A549 (cell line): ENCODE measurements around the gene HOXA11. TPM values are rescaled to one million over a fixed set of nuclear protein-coding genes. Genes with fewer than 3 reads are reported as not detected.

Source experiments
- ATAC-seq, 2 experiments: fragments of 200-7000 bp in 1 of 2; fragments of >200 bp in 1 of 2; cut with Nextera tagmentation in 1 of 2; cut with Tn5 transposase in 1 of 2; 3 replicates each; pipeline versions ENCODE4 v1.8.0 to v1.9.1; 2018 to 2020; ENCODE audit warnings: mild to moderate bottlenecking in 1 of 2, moderate library complexity in 1 of 2
- CTCF ChIA-PET: fragments of 300-600 bp; sonication (Branson Sonifier 250); formaldehyde crosslinking; extraction: SDS; loops from one replicate; lab custom pipeline; 2021; ENCODE audit warnings: antibody characterized with exemption, inconsistent platforms; lab: Yijun Ruan, JAX
- POLR2A ChIA-PET: fragments of 350-600 bp; formaldehyde crosslinking; extraction: SDS; loops from one replicate; lab custom pipeline; 2021; ENCODE audit warnings: antibody characterized with exemption, inconsistent platforms; lab: Yijun Ruan, JAX
- DNase-seq, 2 experiments: peaks; one replicate each; pipeline versions ENCODE4 v3.0.0 to v3.0.0-alpha.2; 2011 to 2016; ENCODE audit warnings: low read depth in 1 of 2, low spot score in 1 of 2
- FAIRE-seq: peaks from 2 replicates; lab custom pipeline; 2011; peaks lifted over from hg19 to GRCh38; lab: Jason Lieb, UNC
- H3K27ac ChIP-seq, 2 experiments: fragments of >200 bp; sonication (Bioruptor Twin); formaldehyde crosslinking; 3 replicates each; pipeline ENCODE4 v1.5.1; 2016 to 2017
- H3K4me1 ChIP-seq: fragments of >200 bp; sonication (Bioruptor Twin); formaldehyde crosslinking; 3 replicates; pipeline ENCODE4 v1.6.1; 2016
- H3K4me2 ChIP-seq: fragments of >200 bp; sonication (Bioruptor Twin); formaldehyde crosslinking; 3 replicates; pipeline ENCODE4 v1.6.1; 2016
- H3K4me3 ChIP-seq: fragments of >200 bp; sonication (Bioruptor Twin); formaldehyde crosslinking; 3 replicates; pipeline ENCODE4 v1.5.1; 2016
- H3K9me3 ChIP-seq: fragments of >200 bp; sonication (Bioruptor Twin); formaldehyde crosslinking; 3 replicates; pipeline ENCODE4 v1.6.1; 2016
- CBX2 ChIP-seq: fragments of 200-600 bp; sonication (generic); IDR thresholded peaks from 2 replicates; pipeline ENCODE4 v1.6.1; 2016; ENCODE audit warnings: low read depth, mild to moderate bottlenecking, borderline replicate concordance
- CHD4 ChIP-seq: fragments of 200-600 bp; sonication (generic); IDR thresholded peaks from 2 replicates; pipeline ENCODE4 v1.6.1; 2016; ENCODE audit warnings: antibody characterized with exemption, mild to moderate bottlenecking, borderline replicate concordance
- CTCF ChIP-seq: fragments of >200 bp; sonication (Bioruptor Twin); formaldehyde crosslinking; IDR thresholded peaks from 3 replicates; pipeline ENCODE4 v1.5.1; 2016
- E2F6 ChIP-seq: IDR thresholded peaks from 2 replicates; pipeline ENCODE4 v1.6.1; 2012; ENCODE audit warnings: low read depth, borderline replicate concordance
- EHF ChIP-seq: fragments of 250-450 bp; sonication (Bioruptor Pico); IDR thresholded peaks from 2 replicates; pipeline ENCODE4 v1.5.0; 2020; ENCODE audit warnings: mild to moderate bottlenecking
- EHMT2 ChIP-seq: fragments of 200-600 bp; sonication (generic); IDR thresholded peaks from 2 replicates; pipeline ENCODE4 v1.6.1; 2016; ENCODE audit warnings: antibody characterized with exemption, low read depth, mild to moderate bottlenecking, moderate library complexity
- ELK1 ChIP-seq: fragments of 150-350 bp; IDR thresholded peaks from 2 replicates; pipeline ENCODE4 v1.6.1; 2014; ENCODE audit warnings: low read depth, mild to moderate bottlenecking, low read length
- FOSL2 ChIP-seq, 2 experiments: fragments of 450-650 bp in 1 of 2; fragments of >200 bp in 1 of 2; sonication (Bioruptor Twin) in 1 of 2; formaldehyde crosslinking; IDR thresholded peaks; 2 replicates each; pipeline versions ENCODE4 v1.5.0 to v1.6.1; 2016 to 2020; ENCODE audit warnings: mild to moderate bottlenecking in 1 of 2, moderate library complexity in 1 of 2
- FOXS1 ChIP-seq: fragments of 250-450 bp; sonication (Bioruptor Pico); IDR thresholded peaks from 2 replicates; pipeline ENCODE4 v1.5.0; 2020; ENCODE audit warnings: mild to moderate bottlenecking, moderate library complexity
- HEYL ChIP-seq: fragments of 250-450 bp; sonication (Bioruptor Pico); IDR thresholded peaks from 2 replicates; pipeline ENCODE4 v1.8.0; 2021; ENCODE audit warnings: mild to moderate bottlenecking, moderate library complexity
- HOXB13 ChIP-seq: fragments of 250-450 bp; sonication (Bioruptor Pico); IDR thresholded peaks from 2 replicates; pipeline ENCODE4 v1.5.0; 2020; ENCODE audit warnings: low read depth, mild to moderate bottlenecking, moderate library complexity
- HOXB5 ChIP-seq: fragments of 250-450 bp; sonication (Bioruptor Pico); IDR thresholded peaks from 2 replicates; pipeline ENCODE4 v1.5.0; 2020; ENCODE audit warnings: mild to moderate bottlenecking, moderate library complexity
- MYC ChIP-seq: IDR thresholded peaks from 2 replicates; pipeline ENCODE4 v1.6.1; 2012; ENCODE audit warnings: mild to moderate bottlenecking, inconsistent platforms, low read length, improper control_type of control experiment, borderline replicate concordance
- PBX3 ChIP-seq: IDR thresholded peaks from 2 replicates; pipeline ENCODE4 v1.6.1; 2012
- PHF8 ChIP-seq: fragments of 200-600 bp; sonication (generic); IDR thresholded peaks from 2 replicates; pipeline ENCODE4 v1.6.1; 2016; ENCODE audit warnings: low read depth, mild to moderate bottlenecking, antibody characterized with exemption, moderate library complexity, borderline replicate concordance
- POLR2AphosphoS2 ChIP-seq: conservative IDR thresholded peaks from 2 replicates; pipeline ENCODE4 v1.6.1; 2012; ENCODE audit warnings: low read length, improper control_type of control experiment, inconsistent platforms
- RARB ChIP-seq: fragments of 250-450 bp; sonication (Bioruptor Pico); IDR thresholded peaks from 2 replicates; pipeline ENCODE4 v1.8.0; 2021; ENCODE audit warnings: mild to moderate bottlenecking, moderate library complexity
- TFCP2L1 ChIP-seq: fragments of 250-450 bp; sonication (Bioruptor Pico); IDR thresholded peaks from 2 replicates; pipeline ENCODE4 v1.5.0; 2021; ENCODE audit warnings: mild to moderate bottlenecking
- TP53 ChIP-seq: fragments of 250-450 bp; sonication (Bioruptor Pico); IDR thresholded peaks from 2 replicates; pipeline ENCODE4 v1.5.0; 2021; ENCODE audit warnings: mild to moderate bottlenecking, moderate library complexity
- WGBS: methylation state at CpG from one replicate; pipeline ENCODE4 v1.1.6; 2017; ENCODE audit errors: missing lambda C conversion rate; 5-methylcytosine and 5-hydroxymethylcytosine counted together
- polyA plus RNA-seq, 4 experiments: library from polyadenylated mRNA; depleted of rRNA in 3 of 4; stranded (reverse); fragments of >200 nt; fragmentation: RNase III in 1 of 4; extraction: RNeasy Plus Mini Kit Qiagen cat#74134 plus additional on column Dnase treatment in 1 of 4; gene quantifications; 2 replicates in 3 of 4; 3 replicates in 1 of 4; pipeline ENCODE4 v1.2.3, GENCODE V29; 2011 to 2017

Gene HOXA11
- polyA plus RNA-seq, 2 of the 4 experiments (the other 2 are of a cell fraction), result 0.68 to 0.84 TPM

- Histone ChIP-seq H3K4me2 (no peak overlapping the region), H3K4me1 (peaks cover 14% of the 10 kb centered on the region; the same call in 2 of the 3 replicates), H3K9me3 (no peaks in the 10 kb centered on the region), H3K27ac (no peak overlapping the region), H3K4me3 (no peak overlapping the region)
- CTCF ChIA-PET, result interaction anchor here (0.6 to 4.2 kb wide), 14 partner anchors 8 to 1728 kb away, joined by 3 to 27 read pairs (median 4); partner anchors contain the start of gene HOXA13
- POLR2A ChIA-PET, result no interaction called here
- ATAC-seq, result no peak
- DNase-seq, result no peak
- WGBS, result 85% methylated on average over 46 of the region's 46 CpGs
- TF ChIP-seq MYC (no peak), CHD4 (no peak), CTCF (no peak), EHMT2 (no peak), HOXB5 (CRISPR knock-in tag) (no peak), E2F6 (no peak), EHF (no peak), RARB (CRISPR knock-in tag) (no peak), PHF8 (no peak), PBX3 (no peak), TFCP2L1 (CRISPR knock-in tag) (no peak), FOXS1 (CRISPR knock-in tag) (no peak), CBX2 (no peak), HEYL (CRISPR knock-in tag) (no peak), TP53 (CRISPR knock-in tag) (no peak), POLR2AphosphoS2 (no peak), ELK1 (no peak), HOXB13 (CRISPR knock-in tag) (no peak), FOSL2 (IDR thresholded peaks at IDR 0.05) (no peak), FOSL2 (CRISPR knock-in tag; IDR thresholded peaks at IDR 0.05) (no peak)
- no peak for FAIRE-seq
Observed at GRCh38 chr7:27187475-27188385, 2.7 kb upstream of the HOXA11 start.
